ENCODE results near the gene PGD.

PGD gene

DNA sequence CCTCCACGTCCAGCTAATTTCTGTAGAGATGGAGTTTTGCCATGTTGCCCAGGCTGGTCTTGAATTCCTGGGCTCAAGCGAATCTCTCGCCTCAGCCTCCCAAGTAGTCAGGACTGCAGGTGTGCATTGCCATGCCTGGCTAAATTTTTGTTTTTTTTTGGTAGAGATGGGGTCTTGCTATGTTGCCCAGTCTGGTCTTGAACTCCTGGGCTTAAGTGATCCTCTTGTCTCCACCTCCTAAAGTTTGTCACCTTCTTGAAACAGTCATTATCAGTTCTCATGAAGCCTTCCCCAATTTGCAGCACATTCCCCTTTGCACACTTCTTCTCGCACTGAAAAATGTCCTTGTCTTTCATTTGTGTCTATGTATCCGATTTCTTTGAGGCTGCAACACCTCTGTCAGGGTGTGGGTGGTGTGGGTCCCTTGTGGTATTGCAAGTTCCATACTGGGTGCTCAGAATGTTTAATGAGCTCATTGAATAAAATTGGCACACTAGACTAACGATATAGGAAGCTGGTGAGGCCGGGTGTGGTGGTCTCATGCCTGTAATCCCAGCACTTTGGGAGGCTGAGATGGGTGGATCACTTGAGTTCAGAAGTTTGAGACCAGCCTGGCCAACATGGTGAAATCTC lies 48.0 kb downstream of the PGD start:
- TF ChIP-seq, protein P1, sequence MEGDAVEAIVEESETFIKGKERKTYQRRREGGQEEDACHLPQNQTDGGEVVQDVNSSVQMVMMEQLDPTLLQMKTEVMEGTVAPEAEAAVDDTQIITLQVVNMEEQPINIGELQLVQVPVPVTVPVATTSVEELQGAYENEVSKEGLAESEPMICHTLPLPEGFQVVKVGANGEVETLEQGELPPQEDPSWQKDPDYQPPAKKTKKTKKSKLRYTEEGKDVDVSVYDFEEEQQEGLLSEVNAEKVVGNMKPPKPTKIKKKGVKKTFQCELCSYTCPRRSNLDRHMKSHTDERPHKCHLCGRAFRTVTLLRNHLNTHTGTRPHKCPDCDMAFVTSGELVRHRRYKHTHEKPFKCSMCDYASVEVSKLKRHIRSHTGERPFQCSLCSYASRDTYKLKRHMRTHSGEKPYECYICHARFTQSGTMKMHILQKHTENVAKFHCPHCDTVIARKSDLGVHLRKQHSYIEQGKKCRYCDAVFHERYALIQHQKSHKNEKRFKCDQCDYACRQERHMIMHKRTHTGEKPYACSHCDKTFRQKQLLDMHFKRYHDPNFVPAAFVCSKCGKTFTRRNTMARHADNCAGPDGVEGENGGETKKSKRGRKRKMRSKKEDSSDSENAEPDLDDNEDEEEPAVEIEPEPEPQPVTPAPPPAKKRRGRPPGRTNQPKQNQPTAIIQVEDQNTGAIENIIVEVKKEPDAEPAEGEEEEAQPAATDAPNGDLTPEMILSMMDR (IDR thresholded peaks at IDR 0.05), result no peak
- intact Hi-C loops (cut with DNase I; ENCODE audit: low total_unique reads), result no loop called here
- Histone ChIP-seq H3K27me3 (peaks cover 0 to 12% of the 10 kb centered on the region in 2 donors), H3K27ac (no peak overlapping the region), H3K4me3 (no peak overlapping the region), H3K4me1 (peaks cover 0 to 9% (median 4%) of the 10 kb centered on the region in 4 donors), H3K9me3 (no peaks in the 10 kb centered on the region), H3K36me3 (peaks cover 0 to 7% (median 5%) of the 10 kb centered on the region in 3 donors)
- no peak for DNase-seq

DNA sequence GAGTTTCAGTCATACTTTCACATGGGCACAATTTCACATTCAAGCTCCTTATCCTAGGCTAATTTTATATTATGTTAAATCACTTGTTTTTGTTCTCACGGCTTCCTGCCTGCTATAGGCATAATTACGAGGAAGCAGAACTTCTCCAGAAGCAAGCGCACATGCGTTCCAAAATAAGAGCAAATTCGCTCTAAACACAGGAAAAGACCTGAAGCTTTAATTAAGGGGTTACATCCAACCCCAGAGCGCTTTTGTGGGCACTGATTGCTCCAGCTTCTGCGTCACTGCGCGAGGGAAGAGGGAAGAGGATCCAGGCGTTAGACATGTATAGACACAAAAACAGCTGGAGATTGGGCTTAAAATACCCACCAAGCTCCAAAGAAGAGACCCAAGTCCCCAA lies 50.9 kb downstream of the PGD start, which contains the start of gene CORT:
Gene CORT (plus strand): TSS at position 281 of the 400 bp plus-strand sequence. CDS start 193 bp downstream, outside the sequence.
- no peak for DNase-seq
- no peak within 1 kb of the TSS for H3K27ac ChIP-seq
- peaks cover 0 to 9% (median 4%) of the 10 kb centered on the region in 4 donors for H3K4me1 ChIP-seq
- TF ChIP-seq, protein P1 (IDR thresholded peaks at IDR 0.05), result no peak
- peaks cover 0 to 12% of the 10 kb centered on the region in 2 donors for H3K27me3 ChIP-seq
- H3K4me3 ChIP-seq, result no peak within 1 kb of the TSS
- no peaks in the 10 kb centered on the region for H3K9me3 ChIP-seq
- intact Hi-C loops (cut with DNase I; ENCODE audit: low total_unique reads), result no loop called here
- H3K36me3 ChIP-seq, result peaks cover 0 to 2% (median 0%) of the 10 kb centered on the region in 3 donors

- DNase-seq, result no peak
- TF ChIP-seq, protein P1 (IDR thresholded peaks at IDR 0.05), result no peak
- Histone ChIP-seq H3K9me3 (no peaks in the 10 kb centered on the region), H3K27me3 (peaks cover 0 to 12% of the 10 kb centered on the region in 2 donors), H3K4me1 (peaks cover 0 to 9% (median 4%) of the 10 kb centered on the region in 4 donors), H3K27ac (no peak overlapping the region), H3K36me3 (no peaks in the 10 kb centered on the region), H3K4me3 (no peak overlapping the region)
- intact Hi-C loops (cut with DNase I; ENCODE audit: low total_unique reads), result no loop called here
Measured at GRCh38 chr1:10450156-10450814, 51.4 kb downstream of the PGD start.

DNA sequence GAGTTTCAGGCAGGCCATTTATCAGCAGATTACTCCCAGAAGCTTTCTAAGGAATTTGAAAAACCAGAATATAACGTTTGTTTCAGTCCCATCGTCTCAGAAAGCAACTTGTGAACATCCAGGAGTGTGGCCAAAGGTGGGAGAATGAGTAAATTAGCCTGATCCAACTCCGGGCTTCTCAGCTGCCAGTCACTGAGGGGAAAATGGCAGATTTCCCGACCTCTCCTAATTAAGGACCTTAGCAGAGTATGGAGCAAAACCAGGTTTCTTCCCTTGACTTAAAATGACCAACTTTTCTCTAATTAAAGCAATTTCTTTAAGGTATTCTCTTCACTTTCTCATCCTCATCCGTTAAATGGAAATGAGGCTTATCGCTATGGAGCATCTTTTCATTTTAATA lies 52.0 kb downstream of the PGD start:
- intact Hi-C loops (cut with DNase I; ENCODE audit: low total_unique reads), result no loop called here
- peaks cover 0 to 9% (median 4%) of the 10 kb centered on the region in 4 donors for H3K4me1 ChIP-seq
- TF ChIP-seq, protein P1 (IDR thresholded peaks at IDR 0.05), result no peak
- no peak for DNase-seq
- no peaks in the 10 kb centered on the region for H3K36me3 ChIP-seq
- H3K4me3 ChIP-seq, result no peak overlapping the region
- no peaks in the 10 kb centered on the region for H3K9me3 ChIP-seq
- no peak overlapping the region for H3K27ac ChIP-seq
- H3K27me3 ChIP-seq, result peaks cover 0 to 12% of the 10 kb centered on the region in 2 donors

DNA sequence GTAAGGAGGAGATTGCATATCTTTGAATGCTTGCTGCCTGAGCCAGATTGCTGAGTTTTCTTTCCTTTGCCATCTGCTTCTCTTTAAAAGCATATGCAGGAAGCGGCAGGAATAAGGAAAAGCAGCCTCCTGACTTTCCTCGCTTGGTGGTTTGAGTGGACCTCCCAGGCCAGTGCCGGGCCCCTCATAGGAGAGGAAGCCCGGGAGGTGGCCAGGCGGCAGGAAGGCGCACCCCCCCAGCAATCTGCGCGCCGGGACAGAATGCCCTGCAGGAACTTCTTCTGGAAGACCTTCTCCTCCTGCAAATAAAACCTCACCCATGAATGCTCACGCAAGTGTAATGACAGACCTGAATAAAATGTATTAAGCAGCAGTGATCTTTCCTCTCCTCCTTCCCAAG lies 52.4 kb downstream of the PGD start:
- no peak for DNase-seq
- intact Hi-C loops (cut with DNase I; ENCODE audit: low total_unique reads), result no loop called here
- no peak overlapping the region for H3K4me3 ChIP-seq

More for the DNA sequence above, 52.4 kb downstream of the PGD start:
- Histone ChIP-seq H3K27ac (no peak overlapping the region), H3K4me1 (peaks cover 0 to 9% (median 4%) of the 10 kb centered on the region in 4 donors), H3K27me3 (peaks cover 0 to 12% of the 10 kb centered on the region in 2 donors), H3K36me3 (no peaks in the 10 kb centered on the region), H3K9me3 (no peaks in the 10 kb centered on the region)
- TF ChIP-seq, protein P1 (IDR thresholded peaks at IDR 0.05), result no peak

Measured in tibial artery (tissue), 4 donors.